HepG2 (cell line): ENCODE data around the gene PLK5. TPM values are rescaled to one million over a fixed set of nuclear protein-coding genes. Genes with fewer than 3 reads are reported as not detected.

Experiments
- FLYWCH1 ChIP-seq: sonication (generic); formaldehyde crosslinking; IDR thresholded peaks from 2 replicates; pipeline ENCODE4 v1.8.1; 2023; ENCODE audit warnings: mild to moderate bottlenecking, missing genetic modification reagents
- NFE2 ChIP-seq: sonication (generic); formaldehyde crosslinking; IDR thresholded peaks from 2 replicates; pipeline ENCODE4 v1.4.0; 2020; ENCODE audit warnings: missing genetic modification reagents
- NONO ChIP-seq, 2 experiments: fragments of 450-650 bp in 1 of 2; sonication (generic) in 1 of 2; formaldehyde crosslinking in 1 of 2; IDR thresholded peaks in 1 of 2; conservative IDR thresholded peaks in 1 of 2; 2 replicates each; pipeline versions ENCODE4 v1.6.1 to v1.8.0; 2017 to 2022; ENCODE audit warnings: mild to moderate bottlenecking in 1 of 2, missing genetic modification reagents in 1 of 2, moderate library complexity in 1 of 2
- RFXANK ChIP-seq: IDR thresholded peaks from 2 replicates; pipeline ENCODE4 v1.6.1; 2016
- SALL2 ChIP-seq: sonication (generic); formaldehyde crosslinking; IDR thresholded peaks from 2 replicates; pipeline ENCODE4 v1.8.1; 2023; ENCODE audit warnings: mild to moderate bottlenecking, missing genetic modification reagents, inconsistent platforms
- SIX1 ChIP-seq: sonication (generic); formaldehyde crosslinking; IDR thresholded peaks from 2 replicates; pipeline ENCODE4 v1.4.0; 2020; ENCODE audit warnings: missing genetic modification reagents, borderline replicate concordance
- SNRNP70 ChIP-seq: fragments of 200-400 bp; formaldehyde crosslinking; IDR thresholded peaks from 2 replicates; pipeline ENCODE4 v1.6.1; 2017; ENCODE audit warnings: mild to moderate bottlenecking, low read depth, low read length, moderate library complexity
- ZFY ChIP-seq: sonication (generic); formaldehyde crosslinking; IDR thresholded peaks from 2 replicates; pipeline ENCODE4 v1.4.0; 2020; ENCODE audit warnings: missing genetic modification reagents
- ZKSCAN8 ChIP-seq: IDR thresholded peaks from 2 replicates; pipeline ENCODE4 v1.6.1; 2016; ENCODE audit warnings: borderline replicate concordance, missing genetic modification reagents, missing compliant biosample characterization
- ZNF260 ChIP-seq: sonication (generic); formaldehyde crosslinking; IDR thresholded peaks from 2 replicates; pipeline ENCODE4 v1.4.0; 2020; ENCODE audit warnings: missing genetic modification reagents, low read depth, mild to moderate bottlenecking, borderline replicate concordance
- ZNF432 ChIP-seq: sonication (generic); formaldehyde crosslinking; IDR thresholded peaks from 2 replicates; pipeline ENCODE4 v1.5.0; 2020; ENCODE audit warnings: missing genetic modification reagents, mild to moderate bottlenecking, borderline replicate concordance
- ZNF446 ChIP-seq: sonication (generic); formaldehyde crosslinking; IDR thresholded peaks from 2 replicates; pipeline ENCODE4 v1.5.0; 2020; ENCODE audit warnings: mild to moderate bottlenecking, missing genetic modification reagents
- ZNF839 ChIP-seq: sonication (generic); formaldehyde crosslinking; IDR thresholded peaks from 2 replicates; pipeline ENCODE4 v1.4.0; 2020; ENCODE audit warnings: missing genetic modification reagents, mild to moderate bottlenecking, borderline replicate concordance
- polyA plus RNA-seq, 8 experiments: library from polyadenylated mRNA; depleted of rRNA in 3 of 8; stranded (reverse) in 7 of 8; unstranded in 1 of 8; fragments of >200 nt; fragmentation: Illumina TruSeq in 4 of 8; extraction: Trizol in 4 of 8; gene quantifications; 2 replicates each; pipeline versions ENCODE4 v1.2.1 to v1.2.3, GENCODE V29; 2011 to 2016; ENCODE audit warnings: low read depth in 4 of 8, missing spikeins in 1 of 8, mixed read lengths in 1 of 8; ENCODE audit not compliant: insufficient read depth in 1 of 8
- total RNA-seq, 5 experiments: library from RNA; depleted of rRNA; stranded (reverse); fragments of >200 nt; fragmentation: Illumina TruSeq; extraction: Trizol; gene quantifications; 2 replicates each; pipeline ENCODE4 v1.2.3, GENCODE V29; 2016; ENCODE audit warnings: low read depth in 1 of 5
- TF ChIP-seq, protein P1 (sequence below): sonication (generic); formaldehyde crosslinking; IDR thresholded peaks from 2 replicates; pipeline ENCODE4 v1.4.0; 2020; ENCODE audit warnings: mild to moderate bottlenecking, missing genetic modification reagents
- TF ChIP-seq, protein P2 (sequence below): sonication (generic); formaldehyde crosslinking; IDR thresholded peaks from 2 replicates; pipeline ENCODE4 v1.4.0; 2020; ENCODE audit warnings: missing genetic modification reagents
- TF ChIP-seq, protein P3 (sequence below): sonication (generic); formaldehyde crosslinking; IDR thresholded peaks from 2 replicates; pipeline ENCODE4 v1.5.1; 2020; ENCODE audit warnings: missing genetic modification reagents, mild to moderate bottlenecking, borderline replicate concordance
- TF ChIP-seq, protein P4 (sequence below): sonication (generic); formaldehyde crosslinking; IDR thresholded peaks from 2 replicates; pipeline ENCODE4 v1.8.1; 2023; ENCODE audit warnings: missing genetic modification reagents, mild to moderate bottlenecking, borderline replicate concordance
- TF ChIP-seq, protein P5 (sequence below): sonication (generic); formaldehyde crosslinking; IDR thresholded peaks from 2 replicates; pipeline ENCODE4 v1.4.0; 2020; ENCODE audit warnings: missing genetic modification reagents
- TF ChIP-seq, protein P6 (sequence below): sonication (generic); formaldehyde crosslinking; IDR thresholded peaks from 2 replicates; pipeline ENCODE4 v1.5.0; 2020; ENCODE audit warnings: missing genetic modification reagents

Gene PLK5
- total and polyA plus RNA-seq, 2 of the 13 experiments (the other 11 are each of a cell fraction or from before 2014, with no cell fraction given): not detected

DNA sequence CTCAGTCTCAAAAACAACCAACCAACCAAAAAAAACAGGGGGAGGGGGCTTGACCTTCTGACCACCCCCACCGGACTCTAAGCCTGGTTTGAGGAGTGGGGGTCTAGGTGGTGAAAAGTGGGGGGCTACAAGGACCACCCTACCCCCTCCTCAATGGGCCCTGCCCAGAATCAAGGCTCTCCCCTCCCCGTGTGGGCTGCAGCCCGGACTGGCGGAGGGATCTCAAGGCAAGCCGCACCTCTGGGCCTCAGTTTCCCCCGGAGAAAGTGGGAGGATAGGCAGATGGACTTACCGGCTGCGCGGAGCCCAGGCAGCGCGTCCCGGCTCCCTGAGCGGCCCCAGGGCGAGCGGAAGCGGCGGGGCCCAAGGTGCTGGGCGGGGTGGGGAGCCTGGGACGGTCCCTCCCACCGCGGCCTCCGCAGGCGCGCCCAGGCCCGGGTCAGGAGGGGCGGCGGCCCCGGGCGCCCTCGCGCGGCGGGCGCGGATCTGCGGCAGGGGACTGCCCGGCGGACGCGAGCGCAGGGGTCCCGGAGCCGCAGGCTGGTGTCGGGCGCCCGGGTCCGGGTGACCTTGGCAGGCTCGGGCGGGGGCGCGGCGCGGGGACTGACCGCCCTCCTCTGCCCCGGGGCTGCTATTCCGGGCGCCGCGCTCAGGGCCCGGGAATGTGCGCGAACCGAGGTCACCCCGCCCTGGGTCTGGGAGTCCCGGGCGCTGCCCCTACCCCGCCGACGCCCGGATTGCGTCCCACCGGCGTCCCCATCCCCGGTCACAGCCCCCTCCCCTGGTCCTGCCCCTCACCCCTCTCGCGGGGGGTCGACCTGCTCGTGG is 11.0 kb upstream of the PLK5 start, which contains the start of gene ADAMTSL5 (continued):
- TF ChIP-seq, protein P1, sequence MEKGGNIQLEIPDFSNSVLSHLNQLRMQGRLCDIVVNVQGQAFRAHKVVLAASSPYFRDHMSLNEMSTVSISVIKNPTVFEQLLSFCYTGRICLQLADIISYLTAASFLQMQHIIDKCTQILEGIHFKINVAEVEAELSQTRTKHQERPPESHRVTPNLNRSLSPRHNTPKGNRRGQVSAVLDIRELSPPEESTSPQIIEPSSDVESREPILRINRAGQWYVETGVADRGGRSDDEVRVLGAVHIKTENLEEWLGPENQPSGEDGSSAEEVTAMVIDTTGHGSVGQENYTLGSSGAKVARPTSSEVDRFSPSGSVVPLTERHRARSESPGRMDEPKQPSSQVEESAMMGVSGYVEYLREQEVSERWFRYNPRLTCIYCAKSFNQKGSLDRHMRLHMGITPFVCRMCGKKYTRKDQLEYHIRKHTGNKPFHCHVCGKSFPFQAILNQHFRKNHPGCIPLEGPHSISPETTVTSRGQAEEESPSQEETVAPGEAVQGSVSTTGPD (CRISPR knock-in tag): no peak
- TF ChIP-seq SIX1 (CRISPR knock-in tag) (no peak), NFE2 (no peak), SNRNP70 (no peak), ZKSCAN8 (peak; percentile 25; the same call in 1 of the 2 replicates), SALL2 (CRISPR knock-in tag) (no peak; the same call in 1 of the 2 replicates), NONO (IDR thresholded peaks at IDR 0.05) (no peak), NONO (CRISPR knock-in tag; conservative IDR thresholded peaks at IDR 0.05) (no peak), ZNF260 (no peak), RFXANK (CRISPR knock-in tag) (no peak), ZNF839 (CRISPR knock-in tag) (no peak), ZFY (CRISPR knock-in tag) (peak; percentile 60), FLYWCH1 (no peak), ZNF432 (CRISPR knock-in tag) (no peak), ZNF446 (CRISPR knock-in tag) (no peak)
- TF ChIP-seq, protein P2, sequence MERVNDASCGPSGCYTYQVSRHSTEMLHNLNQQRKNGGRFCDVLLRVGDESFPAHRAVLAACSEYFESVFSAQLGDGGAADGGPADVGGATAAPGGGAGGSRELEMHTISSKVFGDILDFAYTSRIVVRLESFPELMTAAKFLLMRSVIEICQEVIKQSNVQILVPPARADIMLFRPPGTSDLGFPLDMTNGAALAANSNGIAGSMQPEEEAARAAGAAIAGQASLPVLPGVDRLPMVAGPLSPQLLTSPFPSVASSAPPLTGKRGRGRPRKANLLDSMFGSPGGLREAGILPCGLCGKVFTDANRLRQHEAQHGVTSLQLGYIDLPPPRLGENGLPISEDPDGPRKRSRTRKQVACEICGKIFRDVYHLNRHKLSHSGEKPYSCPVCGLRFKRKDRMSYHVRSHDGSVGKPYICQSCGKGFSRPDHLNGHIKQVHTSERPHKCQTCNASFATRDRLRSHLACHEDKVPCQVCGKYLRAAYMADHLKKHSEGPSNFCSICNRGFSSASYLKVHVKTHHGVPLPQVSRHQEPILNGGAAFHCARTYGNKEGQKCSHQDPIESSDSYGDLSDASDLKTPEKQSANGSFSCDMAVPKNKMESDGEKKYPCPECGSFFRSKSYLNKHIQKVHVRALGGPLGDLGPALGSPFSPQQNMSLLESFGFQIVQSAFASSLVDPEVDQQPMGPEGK: peak; percentile 71
- TF ChIP-seq, protein P3, sequence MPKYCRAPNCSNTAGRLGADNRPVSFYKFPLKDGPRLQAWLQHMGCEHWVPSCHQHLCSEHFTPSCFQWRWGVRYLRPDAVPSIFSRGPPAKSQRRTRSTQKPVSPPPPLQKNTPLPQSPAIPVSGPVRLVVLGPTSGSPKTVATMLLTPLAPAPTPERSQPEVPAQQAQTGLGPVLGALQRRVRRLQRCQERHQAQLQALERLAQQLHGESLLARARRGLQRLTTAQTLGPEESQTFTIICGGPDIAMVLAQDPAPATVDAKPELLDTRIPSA (CRISPR knock-in tag): no peak
- TF ChIP-seq, protein P4, sequence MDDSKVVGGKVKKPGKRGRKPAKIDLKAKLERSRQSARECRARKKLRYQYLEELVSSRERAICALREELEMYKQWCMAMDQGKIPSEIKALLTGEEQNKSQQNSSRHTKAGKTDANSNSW (CRISPR knock-in tag): no peak
- TF ChIP-seq, protein P5, sequence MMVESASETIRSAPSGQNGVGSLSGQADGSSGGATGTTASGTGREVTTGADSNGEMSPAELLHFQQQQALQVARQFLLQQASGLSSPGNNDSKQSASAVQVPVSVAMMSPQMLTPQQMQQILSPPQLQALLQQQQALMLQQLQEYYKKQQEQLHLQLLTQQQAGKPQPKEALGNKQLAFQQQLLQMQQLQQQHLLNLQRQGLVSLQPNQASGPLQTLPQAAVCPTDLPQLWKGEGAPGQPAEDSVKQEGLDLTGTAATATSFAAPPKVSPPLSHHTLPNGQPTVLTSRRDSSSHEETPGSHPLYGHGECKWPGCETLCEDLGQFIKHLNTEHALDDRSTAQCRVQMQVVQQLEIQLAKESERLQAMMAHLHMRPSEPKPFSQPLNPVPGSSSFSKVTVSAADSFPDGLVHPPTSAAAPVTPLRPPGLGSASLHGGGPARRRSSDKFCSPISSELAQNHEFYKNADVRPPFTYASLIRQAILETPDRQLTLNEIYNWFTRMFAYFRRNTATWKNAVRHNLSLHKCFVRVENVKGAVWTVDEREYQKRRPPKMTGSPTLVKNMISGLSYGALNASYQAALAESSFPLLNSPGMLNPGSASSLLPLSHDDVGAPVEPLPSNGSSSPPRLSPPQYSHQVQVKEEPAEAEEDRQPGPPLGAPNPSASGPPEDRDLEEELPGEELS (CRISPR knock-in tag): no peak
- TF ChIP-seq, protein P6, sequence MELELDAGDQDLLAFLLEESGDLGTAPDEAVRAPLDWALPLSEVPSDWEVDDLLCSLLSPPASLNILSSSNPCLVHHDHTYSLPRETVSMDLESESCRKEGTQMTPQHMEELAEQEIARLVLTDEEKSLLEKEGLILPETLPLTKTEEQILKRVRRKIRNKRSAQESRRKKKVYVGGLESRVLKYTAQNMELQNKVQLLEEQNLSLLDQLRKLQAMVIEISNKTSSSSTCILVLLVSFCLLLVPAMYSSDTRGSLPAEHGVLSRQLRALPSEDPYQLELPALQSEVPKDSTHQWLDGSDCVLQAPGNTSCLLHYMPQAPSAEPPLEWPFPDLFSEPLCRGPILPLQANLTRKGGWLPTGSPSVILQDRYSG: no peak
